HG02763 (cell line): ENCODE measurements around the gene TCERG1L.
"Not testable (repeated sequence)": the region's sequence is repeated elsewhere in the genome, so short reads cannot be mapped to it uniquely, and the experiment has no call there.

Source experiments
- ATAC-seq: cut with Tn5 transposase; IDR thresholded peaks from one replicate; pipeline ENCODE4 v1.9.1; 2021; ENCODE audit warnings: mild to moderate bottlenecking, moderate library complexity; ENCODE audit not compliant: unreplicated experiment

Gene TCERG1L, protein sequence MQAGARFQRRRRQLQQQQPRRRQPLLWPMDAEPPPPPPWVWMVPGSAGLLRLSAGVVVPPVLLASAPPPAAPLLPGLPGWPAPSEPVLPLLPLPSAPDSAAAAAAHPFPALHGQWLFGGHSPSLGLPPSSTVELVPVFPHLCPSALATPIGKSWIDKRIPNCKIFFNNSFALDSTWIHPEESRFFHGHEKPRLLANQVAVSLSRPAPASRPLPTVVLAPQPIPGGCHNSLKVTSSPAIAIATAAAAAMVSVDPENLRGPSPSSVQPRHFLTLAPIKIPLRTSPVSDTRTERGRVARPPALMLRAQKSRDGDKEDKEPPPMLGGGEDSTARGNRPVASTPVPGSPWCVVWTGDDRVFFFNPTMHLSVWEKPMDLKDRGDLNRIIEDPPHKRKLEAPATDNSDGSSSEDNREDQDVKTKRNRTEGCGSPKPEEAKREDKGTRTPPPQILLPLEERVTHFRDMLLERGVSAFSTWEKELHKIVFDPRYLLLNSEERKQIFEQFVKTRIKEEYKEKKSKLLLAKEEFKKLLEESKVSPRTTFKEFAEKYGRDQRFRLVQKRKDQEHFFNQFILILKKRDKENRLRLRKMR

GRCh38 chr10:131311661-131312477, at the start of gene TCERG1L:
TSS of gene TCERG1L (minus strand) at chr10:131311721. CDS start at chr10:131311635, 86 bp downstream.
- no peak for ATAC-seq

GRCh38 chr10:131358741-131359442, 47.4 kb upstream of the TCERG1L start:
- ATAC-seq: no peak

DNA sequence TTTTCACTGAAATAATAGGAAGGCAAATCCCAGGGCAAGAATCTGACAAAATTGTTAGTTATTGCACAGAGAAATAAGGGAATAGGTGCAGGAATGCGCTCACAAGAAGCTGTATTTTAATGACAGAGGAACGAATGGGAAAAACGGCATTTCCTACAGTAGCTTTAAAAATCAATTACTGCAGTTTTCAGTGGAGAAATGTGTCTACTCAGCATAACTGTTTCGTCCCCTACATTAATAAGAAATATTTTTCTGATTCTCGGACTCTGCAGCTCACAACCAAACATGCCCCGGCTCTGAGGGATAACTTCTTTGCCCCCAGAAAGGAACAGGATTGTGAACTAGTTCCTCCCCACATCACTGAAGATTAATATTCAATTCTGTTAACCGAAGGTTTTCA, 44.9 kb upstream of the TCERG1L start:
- no peak for ATAC-seq

DNA sequence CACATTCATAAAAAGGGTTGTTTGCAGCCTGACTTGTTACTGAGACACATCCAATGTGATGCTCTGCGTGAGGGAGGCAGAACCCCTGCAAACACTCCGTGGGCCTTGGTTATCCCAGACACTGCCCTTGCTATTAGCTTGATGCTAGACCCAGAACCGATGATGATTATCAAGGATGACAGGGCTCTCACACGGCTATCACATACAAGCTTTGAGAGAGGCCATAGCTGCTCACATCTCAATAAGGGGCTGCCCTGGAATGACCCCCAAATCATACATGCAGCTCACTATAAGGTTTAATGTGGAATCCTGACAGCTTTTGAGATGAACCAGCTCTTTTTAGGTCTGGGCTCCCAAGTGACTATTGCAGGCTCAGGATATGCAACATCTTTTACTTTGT, 44.4 kb upstream of the TCERG1L start:
- ATAC-seq: no peak

DNA sequence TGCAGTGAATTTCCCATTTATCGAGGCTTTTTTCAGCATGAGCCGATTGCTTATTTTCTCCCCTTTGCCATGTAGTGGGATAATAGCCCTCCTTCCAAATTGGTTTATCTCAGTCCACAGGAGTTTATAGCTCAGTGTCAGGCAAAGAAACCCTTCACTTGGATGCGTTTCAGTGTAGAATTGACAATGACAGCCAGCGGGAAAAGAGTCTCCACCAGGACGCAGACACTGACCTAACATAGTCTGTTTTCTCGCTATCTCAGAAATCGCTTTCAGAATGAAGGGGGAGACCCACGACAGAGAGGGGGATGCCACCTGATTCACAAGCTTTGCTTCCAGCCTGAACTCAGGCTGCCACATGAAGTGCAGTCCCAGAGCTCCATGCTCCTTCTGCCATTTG, 43.5 kb upstream of the TCERG1L start:
- no peak for ATAC-seq

GRCh38 chr10:131354380-131354779, 42.9 kb upstream of the TCERG1L start:
- ATAC-seq: no peak

DNA sequence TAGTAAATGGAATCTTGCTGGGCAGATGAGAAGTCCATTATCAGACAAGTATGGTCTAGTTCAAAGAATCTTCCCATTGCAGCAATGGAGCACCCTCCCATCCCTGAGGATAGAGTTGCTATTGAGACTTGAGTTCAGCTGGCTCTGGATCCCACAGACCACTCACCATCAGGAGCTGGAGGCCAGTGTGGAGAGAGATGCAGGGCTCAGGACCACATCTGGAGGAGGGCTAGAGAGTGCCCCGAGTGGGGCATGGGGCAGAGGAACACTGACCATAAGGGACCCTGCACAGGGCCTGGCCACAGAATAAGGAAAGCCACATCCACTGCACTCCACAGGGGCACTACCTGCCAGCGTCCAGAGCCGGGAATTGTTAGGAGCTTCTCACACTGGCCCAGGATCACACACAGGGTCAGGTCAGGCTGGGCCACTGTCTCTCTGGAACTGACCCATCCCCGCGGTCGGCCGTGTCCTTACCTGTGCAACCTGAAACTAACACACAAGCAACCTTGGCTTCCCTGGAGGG, 41.3 kb upstream of the TCERG1L start:
- no peak for ATAC-seq

GRCh38 chr10:131350660-131351059, 39.1 kb upstream of the TCERG1L start:
- no peak for ATAC-seq

DNA sequence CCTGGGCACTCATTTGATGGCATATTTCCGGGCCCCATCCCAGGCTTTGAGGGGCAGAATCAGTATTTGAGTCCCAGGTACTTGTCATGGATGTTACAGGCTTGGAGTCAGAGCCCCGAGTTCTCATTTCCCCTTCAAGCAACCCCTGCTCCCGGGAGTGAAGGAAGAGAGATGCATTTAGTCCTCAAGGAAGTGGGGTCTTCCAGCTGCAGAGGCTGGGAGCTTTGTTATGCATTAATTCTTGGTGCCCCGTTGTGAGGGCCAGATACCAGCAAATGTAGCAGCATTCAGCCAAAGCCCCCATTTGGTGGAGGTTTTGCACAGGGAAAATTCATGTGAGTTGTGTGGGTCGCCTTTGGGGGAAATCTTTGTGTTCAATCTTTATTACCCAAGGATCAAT, 38.7 kb upstream of the TCERG1L start:
- ATAC-seq: no peak

- ATAC-seq: no peak
Observed at GRCh38 chr10:131346456-131346855, 34.9 kb upstream of the TCERG1L start.

DNA sequence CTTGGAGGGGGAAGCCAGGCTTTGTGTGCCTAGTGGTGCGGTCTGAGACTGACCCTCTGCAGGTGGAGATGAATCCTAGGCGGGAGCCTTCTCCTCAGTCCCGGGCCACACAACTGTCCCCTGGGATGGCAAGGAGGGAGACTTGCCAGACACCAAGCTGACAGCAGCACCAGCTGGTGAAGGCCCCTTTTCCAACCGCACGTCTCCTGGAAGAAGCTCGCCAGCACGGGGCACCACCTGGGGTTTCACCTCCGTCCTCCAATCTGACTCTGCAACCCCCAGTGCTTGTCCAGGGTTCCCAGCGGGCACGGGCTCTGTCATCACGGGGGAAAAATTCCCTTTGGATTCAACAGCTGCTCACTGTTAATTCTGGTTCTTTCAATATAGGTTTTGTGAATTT, 34.2 kb upstream of the TCERG1L start:
- no peak for ATAC-seq

DNA sequence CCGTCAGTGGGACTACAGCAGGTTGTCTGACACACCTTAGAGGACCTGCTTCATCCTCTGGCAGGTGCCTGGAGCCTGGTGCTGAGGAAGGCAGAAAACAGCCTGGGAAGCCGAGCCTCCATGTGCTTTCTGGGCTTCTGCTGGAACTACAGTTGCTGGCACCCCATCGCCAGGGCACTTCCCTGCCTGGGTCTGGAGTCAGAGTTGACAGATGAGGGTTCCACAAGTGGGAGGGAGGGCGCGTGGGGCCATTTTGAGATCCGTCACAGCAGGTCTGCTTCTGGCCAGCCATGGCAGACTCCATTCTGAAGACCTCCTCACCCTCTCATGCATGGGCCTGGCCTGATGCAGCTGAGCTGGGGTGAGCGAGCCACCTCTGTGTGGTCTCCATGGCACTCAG, 33.2 kb upstream of the TCERG1L start:
- ATAC-seq: no peak

GRCh38 chr10:131337741-131338140, 26.2 kb upstream of the TCERG1L start:
- no peak for ATAC-seq

GRCh38 chr10:131332821-131333220, 21.3 kb upstream of the TCERG1L start:
- ATAC-seq: no peak

DNA sequence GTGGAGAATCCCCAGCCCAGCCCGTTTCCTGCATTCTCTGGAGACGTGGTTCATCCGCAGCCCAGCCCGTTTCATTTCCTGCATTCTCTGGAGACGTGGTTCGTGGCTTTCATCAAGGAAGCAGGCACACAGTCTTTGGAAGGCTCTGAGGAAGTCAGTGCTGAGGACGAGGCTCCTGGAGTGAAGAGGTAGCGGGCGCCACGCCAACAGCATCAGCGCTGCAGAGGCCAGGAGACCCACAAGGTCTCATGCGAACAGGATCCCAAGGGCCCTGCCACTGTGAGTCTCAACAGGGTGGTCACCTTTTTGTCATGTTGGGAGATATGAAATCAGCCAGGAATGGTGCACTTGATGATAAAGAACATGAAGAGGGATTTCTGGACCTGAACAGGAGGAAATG, 12.4 kb upstream of the TCERG1L start:
- ATAC-seq: no peak

DNA sequence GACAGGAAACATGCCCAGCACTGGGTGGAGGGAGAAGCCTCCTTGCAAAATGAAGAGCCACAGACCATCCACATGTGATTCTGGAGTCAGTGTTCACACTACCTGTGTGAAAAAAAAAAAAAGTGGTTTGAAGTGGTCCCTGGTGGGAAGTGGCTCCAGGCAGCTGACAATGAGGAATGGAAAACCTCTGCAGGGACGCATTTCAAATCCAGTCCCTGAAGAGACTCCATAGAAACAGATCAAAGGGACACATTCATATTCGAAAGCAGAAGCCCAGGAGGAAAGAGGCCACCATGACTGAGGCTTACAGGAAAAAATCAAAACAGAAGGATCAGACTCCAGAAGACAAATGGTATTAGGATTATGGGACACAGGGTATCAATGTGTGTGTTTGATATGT, 11.5 kb upstream of the TCERG1L start:
- no peak for ATAC-seq

- not testable (repeated sequence) for ATAC-seq
Observed at GRCh38 chr10:131322575-131322974, 11.1 kb upstream of the TCERG1L start.

GRCh38 chr10:131320860-131321604, 9.5 kb upstream of the TCERG1L start:
- no peak for ATAC-seq

DNA sequence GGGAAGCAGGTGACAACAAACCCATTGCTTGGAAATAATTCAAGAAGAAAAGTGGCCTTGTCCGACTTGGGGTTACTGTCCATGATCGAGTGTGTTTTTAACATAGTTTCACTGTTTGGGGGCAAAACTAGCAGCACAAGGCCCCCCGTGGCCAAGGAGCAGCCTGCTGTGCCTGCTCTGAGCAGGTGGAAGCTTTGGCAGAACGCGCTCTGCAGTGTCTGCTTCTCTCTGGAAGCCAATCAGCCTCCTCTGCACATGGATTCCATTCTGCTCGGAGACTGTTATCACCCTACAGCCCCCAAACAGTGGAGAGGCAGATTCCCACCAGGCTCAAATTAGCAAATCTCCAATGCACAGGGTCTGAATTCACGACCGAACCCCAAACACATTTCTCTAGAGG, 7.3 kb upstream of the TCERG1L start:
- no peak for ATAC-seq

GRCh38 chr10:131318291-131318690, 6.8 kb upstream of the TCERG1L start:
- ATAC-seq: no peak
